K562 (cell line): ENCODE measurements around the gene ZCCHC4. TPM values are rescaled to one million over a fixed set of nuclear protein-coding genes. Genes with fewer than 3 reads are reported as not detected.

Source experiments
- C11orf30 ChIP-seq: fragments of 450-650 bp; IDR thresholded peaks from 2 replicates; pipeline ENCODE4 v1.6.1; 2016; ENCODE audit warnings: low read depth, mild to moderate bottlenecking
- ETV6 ChIP-seq, 3 experiments: fragments of 150-350 bp in 1 of 3; sonication (generic) in 1 of 3; formaldehyde crosslinking in 1 of 3; IDR thresholded peaks; 2 replicates each; pipeline versions ENCODE4 v1.6.1 to v1.8.0; 2014 to 2022; ENCODE audit warnings: borderline replicate concordance in 2 of 3, low read depth in 2 of 3, antibody characterized with exemption in 1 of 3, low read length in 1 of 3, mild to moderate bottlenecking in 1 of 3, missing genetic modification reagents in 1 of 3
- ILK ChIP-seq: fragments of 450-650 bp; IDR thresholded peaks from 2 replicates; pipeline ENCODE4 v1.6.1; 2016; ENCODE audit warnings: missing genetic modification characterization, low read depth, mild to moderate bottlenecking, missing compliant biosample characterization, moderate library complexity, borderline replicate concordance
- MTF1 ChIP-seq: fragments of 250-450 bp; sonication (Bioruptor Pico); IDR thresholded peaks from 2 replicates; pipeline ENCODE4 v1.9.0; 2021; ENCODE audit warnings: moderate library complexity, mild to moderate bottlenecking, inconsistent platforms, borderline replicate concordance
- PURB ChIP-seq: sonication (generic); formaldehyde crosslinking; IDR thresholded peaks from 2 replicates; pipeline ENCODE4 v1.9.0; 2021; ENCODE audit warnings: low read depth, mild to moderate bottlenecking, missing genetic modification reagents
- RBBP5 ChIP-seq: fragments of 200-600 bp; sonication (generic); IDR thresholded peaks from 2 replicates; pipeline ENCODE4 v1.6.1; 2012; ENCODE audit warnings: borderline replicate concordance, mild to moderate bottlenecking, low read length, control low read depth, inconsistent platforms; ENCODE audit not compliant: insufficient read depth, poor library complexity, severe bottlenecking
- TFAM ChIP-seq: fragments of 250-450 bp; sonication (Bioruptor Pico); conservative IDR thresholded peaks from 2 replicates; pipeline ENCODE4 v1.5.0; 2021; ENCODE audit warnings: mild to moderate bottlenecking, moderate library complexity
- ZNF384 ChIP-seq: IDR thresholded peaks from 2 replicates; pipeline ENCODE4 v1.6.1; 2012; ENCODE audit warnings: low read depth, low read length, improper control_type of control experiment
- ZNF695 ChIP-seq: fragments of 450-650 bp; formaldehyde crosslinking; IDR thresholded peaks from 2 replicates; pipeline ENCODE4 v1.4.0; 2020; ENCODE audit warnings: mild to moderate bottlenecking, moderate library complexity
- ZNF75A ChIP-seq: fragments of 450-650 bp; formaldehyde crosslinking; IDR thresholded peaks from 2 replicates; pipeline ENCODE4 v1.4.0; 2020; ENCODE audit warnings: mild to moderate bottlenecking
- polyA plus RNA-seq, 8 experiments: library from polyadenylated mRNA; depleted of rRNA in 4 of 8; stranded (reverse) in 5 of 8; unstranded in 3 of 8; fragments of >200 nt; fragmentation: Nextera tagmentation in 2 of 8; fragmentation: Illumina TruSeq in 1 of 8; extraction: Ambion mirVana in 2 of 8; extraction: Trizol in 1 of 8; gene quantifications; 2 replicates each; pipeline versions ENCODE4 v1.2.1 to v1.2.3, GENCODE V29; 2011 to 2014; ENCODE audit warnings: inconsistent platforms in 1 of 8, missing spikeins in 1 of 8
- total RNA-seq, 7 experiments: library from RNA; depleted of rRNA in 6 of 7; stranded (reverse); fragments of >200 nt in 6 of 7; fragmentation: Illumina TruSeq in 2 of 7; extraction: Trizol in 2 of 7; gene quantifications; 2 replicates each; pipeline versions ENCODE4 v1.2.1 to v1.2.3, GENCODE V29; 2011 to 2021; ENCODE audit warnings: low replicate concordance in 1 of 7
- TF ChIP-seq, protein P1 (sequence below), 2 experiments: fragments of 450-650 bp in 1 of 2; sonication (generic) in 1 of 2; formaldehyde crosslinking in 1 of 2; IDR thresholded peaks; 2 replicates each; pipeline versions ENCODE4 v1.7.1 to v1.9.0; 2016 to 2022; ENCODE audit warnings: inconsistent platforms in 1 of 2, mild to moderate bottlenecking in 1 of 2, missing genetic modification reagents in 1 of 2
- TF ChIP-seq, protein P2 (sequence below): fragments of 450-650 bp; IDR thresholded peaks from 2 replicates; pipeline ENCODE4 v1.6.1; 2018; ENCODE audit warnings: mild to moderate bottlenecking, low read depth; ENCODE audit not compliant: partially characterized antibody
- TF ChIP-seq, protein P3 (sequence below): fragments of 250-450 bp; sonication (Bioruptor Pico); IDR thresholded peaks from 2 replicates; pipeline ENCODE4 v1.5.1; 2021; ENCODE audit warnings: mild to moderate bottlenecking

The ZCCHC4 gene
- total and polyA plus RNA-seq, 9 of the 15 experiments (the other 6 are each of a cell fraction or from before 2014, with no cell fraction given): 5.3 to 26.1 (median 15.2) TPM

DNA sequence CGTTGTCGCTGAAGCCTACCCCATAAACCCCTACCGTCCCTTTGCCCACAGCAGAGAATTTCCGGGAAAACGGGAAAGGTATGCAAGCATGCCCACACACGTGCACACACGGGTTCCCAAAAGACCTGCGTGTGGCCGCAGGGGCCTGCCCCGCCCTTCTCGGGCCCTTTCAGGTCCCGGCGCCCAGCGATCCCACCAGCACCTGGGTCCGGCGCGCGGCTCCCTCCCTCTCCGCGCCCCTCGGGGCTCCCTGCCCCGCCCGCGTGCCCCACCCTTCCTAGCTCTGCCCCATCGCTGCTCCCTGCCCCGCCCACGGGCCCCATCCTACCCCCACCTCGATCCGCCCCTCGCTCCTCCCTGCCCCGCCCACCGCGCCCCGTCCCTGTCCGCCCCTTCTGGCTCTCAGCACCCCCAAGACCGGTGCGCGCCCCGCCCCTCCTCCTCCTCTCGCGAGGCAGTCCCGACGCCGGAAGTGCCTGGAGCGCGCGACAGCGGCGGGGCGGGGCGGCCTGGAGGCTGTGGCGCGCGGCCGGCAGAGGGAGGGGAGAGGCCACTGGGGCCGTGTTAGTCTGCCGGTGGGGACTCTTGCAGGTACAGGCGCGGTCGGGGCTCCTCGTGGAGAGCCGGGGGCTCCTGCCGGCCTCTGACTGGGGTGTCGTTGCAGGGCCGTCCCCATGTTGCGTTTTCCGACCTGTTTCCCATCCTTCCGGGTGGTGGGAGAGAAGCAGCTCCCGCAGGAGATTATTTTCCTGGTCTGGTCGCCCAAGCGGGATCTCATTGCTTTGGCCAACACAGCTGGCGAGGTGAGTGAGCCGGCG, 64.4 kb downstream of the ZCCHC4 start, which contains the start of gene ANAPC4 (continued):
- TF ChIP-seq ILK (tag): no peak
- TF ChIP-seq MTF1: no peak
- TF ChIP-seq TFAM (CRISPR knock-in tag): no peak
- TF ChIP-seq, protein P1, sequence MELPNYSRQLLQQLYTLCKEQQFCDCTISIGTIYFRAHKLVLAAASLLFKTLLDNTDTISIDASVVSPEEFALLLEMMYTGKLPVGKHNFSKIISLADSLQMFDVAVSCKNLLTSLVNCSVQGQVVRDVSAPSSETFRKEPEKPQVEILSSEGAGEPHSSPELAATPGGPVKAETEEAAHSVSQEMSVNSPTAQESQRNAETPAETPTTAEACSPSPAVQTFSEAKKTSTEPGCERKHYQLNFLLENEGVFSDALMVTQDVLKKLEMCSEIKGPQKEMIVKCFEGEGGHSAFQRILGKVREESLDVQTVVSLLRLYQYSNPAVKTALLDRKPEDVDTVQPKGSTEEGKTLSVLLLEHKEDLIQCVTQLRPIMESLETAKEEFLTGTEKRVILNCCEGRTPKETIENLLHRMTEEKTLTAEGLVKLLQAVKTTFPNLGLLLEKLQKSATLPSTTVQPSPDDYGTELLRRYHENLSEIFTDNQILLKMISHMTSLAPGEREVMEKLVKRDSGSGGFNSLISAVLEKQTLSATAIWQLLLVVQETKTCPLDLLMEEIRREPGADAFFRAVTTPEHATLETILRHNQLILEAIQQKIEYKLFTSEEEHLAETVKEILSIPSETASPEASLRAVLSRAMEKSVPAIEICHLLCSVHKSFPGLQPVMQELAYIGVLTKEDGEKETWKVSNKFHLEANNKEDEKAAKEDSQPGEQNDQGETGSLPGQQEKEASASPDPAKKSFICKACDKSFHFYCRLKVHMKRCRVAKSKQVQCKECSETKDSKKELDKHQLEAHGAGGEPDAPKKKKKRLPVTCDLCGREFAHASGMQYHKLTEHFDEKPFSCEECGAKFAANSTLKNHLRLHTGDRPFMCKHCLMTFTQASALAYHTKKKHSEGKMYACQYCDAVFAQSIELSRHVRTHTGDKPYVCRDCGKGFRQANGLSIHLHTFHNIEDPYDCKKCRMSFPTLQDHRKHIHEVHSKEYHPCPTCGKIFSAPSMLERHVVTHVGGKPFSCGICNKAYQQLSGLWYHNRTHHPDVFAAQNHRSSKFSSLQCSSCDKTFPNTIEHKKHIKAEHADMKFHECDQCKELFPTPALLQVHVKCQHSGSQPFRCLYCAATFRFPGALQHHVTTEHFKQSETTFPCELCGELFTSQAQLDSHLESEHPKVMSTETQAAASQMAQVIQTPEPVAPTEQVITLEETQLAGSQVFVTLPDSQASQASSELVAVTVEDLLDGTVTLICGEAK (IDR thresholded peaks at IDR 0.05): peak; percentile 55; the same call in 1 of the 2 replicates
- TF ChIP-seq, protein P1 (CRISPR knock-in tag; IDR thresholded peaks at IDR 0.05): no peak
- peak; percentile 65 for TF ChIP-seq RBBP5
- no peak for TF ChIP-seq PURB (CRISPR knock-in tag)
- no peak for TF ChIP-seq ZNF384
- TF ChIP-seq ZNF75A (CRISPR knock-in tag): no peak
- TF ChIP-seq, protein P2, sequence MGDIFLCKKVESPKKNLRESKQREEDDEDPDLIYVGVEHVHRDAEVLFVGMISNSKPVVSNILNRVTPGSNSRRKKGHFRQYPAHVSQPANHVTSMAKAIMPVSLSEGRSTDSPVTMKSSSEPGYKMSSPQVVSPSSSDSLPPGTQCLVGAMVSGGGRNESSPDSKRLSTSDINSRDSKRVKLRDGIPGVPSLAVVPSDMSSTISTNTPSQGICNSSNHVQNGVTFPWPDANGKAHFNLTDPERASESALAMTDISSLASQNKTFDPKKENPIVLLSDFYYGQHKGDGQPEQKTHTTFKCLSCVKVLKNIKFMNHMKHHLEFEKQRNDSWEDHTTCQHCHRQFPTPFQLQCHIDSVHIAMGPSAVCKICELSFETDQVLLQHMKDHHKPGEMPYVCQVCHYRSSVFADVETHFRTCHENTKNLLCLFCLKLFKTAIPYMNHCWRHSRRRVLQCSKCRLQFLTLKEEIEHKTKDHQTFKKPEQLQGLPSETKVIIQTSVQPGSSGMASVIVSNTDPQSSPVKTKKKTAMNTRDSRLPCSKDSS: no peak
- TF ChIP-seq, protein P3, sequence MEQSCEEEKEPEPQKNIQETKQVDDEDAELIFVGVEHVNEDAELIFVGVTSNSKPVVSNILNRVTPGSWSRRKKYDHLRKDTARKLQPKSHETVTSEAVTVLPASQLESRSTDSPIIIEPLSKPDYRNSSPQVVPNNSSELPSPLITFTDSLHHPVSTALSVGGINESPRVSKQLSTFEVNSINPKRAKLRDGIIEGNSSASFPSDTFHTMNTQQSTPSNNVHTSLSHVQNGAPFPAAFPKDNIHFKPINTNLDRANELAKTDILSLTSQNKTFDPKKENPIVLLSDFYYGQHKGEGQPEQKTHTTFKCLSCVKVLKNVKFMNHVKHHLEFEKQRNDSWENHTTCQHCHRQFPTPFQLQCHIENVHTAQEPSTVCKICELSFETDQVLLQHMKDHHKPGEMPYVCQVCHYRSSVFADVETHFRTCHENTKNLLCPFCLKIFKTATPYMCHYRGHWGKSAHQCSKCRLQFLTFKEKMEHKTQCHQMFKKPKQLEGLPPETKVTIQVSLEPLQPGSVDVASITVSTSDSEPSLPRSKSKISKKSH (CRISPR knock-in tag): no peak
- no peak for TF ChIP-seq ZNF695
- no peak for TF ChIP-seq ETV6 (IDR thresholded peaks at IDR 0.05; ENCODE audit: borderline replicate concordance in 1 of 2, low read depth in 2 of 2, low read length in 1 of 2)
- no peak for TF ChIP-seq ETV6 (CRISPR knock-in tag; IDR thresholded peaks at IDR 0.05; ENCODE audit: borderline replicate concordance)
- no peak for TF ChIP-seq C11orf30
